ENCODE data around the gene GIGYF2. TPM values are rescaled to one million over a fixed set of nuclear protein-coding genes. Genes with fewer than 3 reads are reported as not detected.

Gene GIGYF2
- total RNA-seq, 1 experiment from 2014 or later, result 55.3 TPM

DNA sequence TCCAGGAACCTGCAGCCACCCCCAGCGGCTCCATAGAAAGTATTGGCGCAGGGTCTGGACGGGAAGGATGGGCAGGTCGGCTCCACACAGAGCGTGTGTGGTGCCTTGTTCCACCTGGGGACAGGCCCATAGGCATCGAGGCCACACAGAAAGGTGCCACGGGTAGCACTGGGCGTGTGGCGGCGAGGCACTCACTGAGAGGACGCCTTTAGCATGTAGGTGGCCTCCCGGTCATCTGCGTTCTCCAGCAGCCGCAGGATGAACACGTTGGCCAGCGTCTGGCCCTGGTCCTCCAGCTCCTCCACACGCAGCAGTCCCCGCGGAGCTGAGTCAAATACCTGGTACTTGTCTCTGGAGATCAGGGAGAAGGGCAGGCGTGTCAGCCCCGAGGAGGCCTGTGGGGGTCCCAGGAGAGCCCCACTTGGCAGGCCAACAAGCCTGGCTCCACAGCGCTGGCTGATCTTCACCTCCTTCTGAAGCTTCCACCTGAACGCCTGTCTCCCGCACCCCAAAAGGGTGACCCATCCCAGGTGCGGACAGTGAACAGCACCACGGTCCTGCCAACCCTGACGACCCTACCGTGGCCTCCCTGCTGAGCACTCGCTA lies 186.1 kb downstream of the GIGYF2 start:
- Histone ChIP-seq H3K9ac (ENCODE audit: extremely low read depth, insufficient read length, low read length) (no peak overlapping the region), H3T11ph (ENCODE audit: low read length) (no peak overlapping the region), H2AFZ (ENCODE audit: low read length) (no peak overlapping the region), H2BK120ac (ENCODE audit: low read depth, low read length, poor library complexity, severe bottlenecking) (no peak overlapping the region), H3K79me1 (ENCODE audit: insufficient read depth, low read depth, low read length, poor library complexity, severe bottlenecking) (no peaks in the 10 kb centered on the region), H4K8ac (replicated peaks; ENCODE audit: insufficient read length, low read depth, low read length) (no peak overlapping the region), H3K4me1 (ENCODE audit: insufficient read depth, low read length) (no peaks in the 10 kb centered on the region), H3K79me2 (ENCODE audit: insufficient read depth, low read length) (no peaks in the 10 kb centered on the region), H2BK12ac (ENCODE audit: insufficient read length, low read depth, low read length) (no peak overlapping the region), H3K27ac (ENCODE audit: insufficient read length, low read depth, low read length) (no peak overlapping the region), H2AK5ac (ENCODE audit: insufficient read length, low read length) (no peak overlapping the region), H3K23ac (ENCODE audit: insufficient read length, low read depth, low read length) (no peak overlapping the region), H3K14ac (ENCODE audit: insufficient read depth, low read length) (no peak overlapping the region), H3K4ac (ENCODE audit: low read depth, low read length) (no peak overlapping the region), H3K27me3 (ENCODE audit: insufficient read depth, low read length) (no peaks in the 10 kb centered on the region), H3K4me2 (ENCODE audit: insufficient read depth, insufficient read length, low read length) (no peak overlapping the region), H3K9me3 (ENCODE audit: control insufficient read depth, low read depth, low read length) (no peaks in the 10 kb centered on the region), H3K18ac (ENCODE audit: insufficient read length, low read depth, low read length) (no peak overlapping the region), H2BK5ac (ENCODE audit: insufficient read length, low read length) (no peak overlapping the region), H4K20me1 (ENCODE audit: control insufficient read depth, insufficient read depth, insufficient read length) (no peaks in the 10 kb centered on the region), H4K5ac (ENCODE audit: insufficient read length, low read depth, low read length) (no peak overlapping the region), H3K23me2 (ENCODE audit: insufficient read length, low read depth, low read length, poor library complexity, severe bottlenecking) (no peaks in the 10 kb centered on the region), H2BK20ac (ENCODE audit: low read depth, low read length, poor library complexity, severe bottlenecking) (no peak overlapping the region), H3K56ac (ENCODE audit: insufficient read length, low read depth, low read length) (no peak overlapping the region), H2BK15ac (ENCODE audit: low read depth, low read length) (no peak overlapping the region), H4K91ac (ENCODE audit: insufficient read length, low read depth, low read length) (no peak overlapping the region)
- no peak overlapping the region; a peak in 1 of 7 replicates for H3K27ac Mint-ChIP-seq
- H3K4me1 Mint-ChIP-seq, result peaks cover 4 to 7% of the 10 kb centered on the region in 2 experiments
- peaks cover 0 to 2% of the 10 kb centered on the region in 2 experiments; a peak in 2 of 5 replicates for H3K9me3 Mint-ChIP-seq
- TF ChIP-seq, protein P1, sequence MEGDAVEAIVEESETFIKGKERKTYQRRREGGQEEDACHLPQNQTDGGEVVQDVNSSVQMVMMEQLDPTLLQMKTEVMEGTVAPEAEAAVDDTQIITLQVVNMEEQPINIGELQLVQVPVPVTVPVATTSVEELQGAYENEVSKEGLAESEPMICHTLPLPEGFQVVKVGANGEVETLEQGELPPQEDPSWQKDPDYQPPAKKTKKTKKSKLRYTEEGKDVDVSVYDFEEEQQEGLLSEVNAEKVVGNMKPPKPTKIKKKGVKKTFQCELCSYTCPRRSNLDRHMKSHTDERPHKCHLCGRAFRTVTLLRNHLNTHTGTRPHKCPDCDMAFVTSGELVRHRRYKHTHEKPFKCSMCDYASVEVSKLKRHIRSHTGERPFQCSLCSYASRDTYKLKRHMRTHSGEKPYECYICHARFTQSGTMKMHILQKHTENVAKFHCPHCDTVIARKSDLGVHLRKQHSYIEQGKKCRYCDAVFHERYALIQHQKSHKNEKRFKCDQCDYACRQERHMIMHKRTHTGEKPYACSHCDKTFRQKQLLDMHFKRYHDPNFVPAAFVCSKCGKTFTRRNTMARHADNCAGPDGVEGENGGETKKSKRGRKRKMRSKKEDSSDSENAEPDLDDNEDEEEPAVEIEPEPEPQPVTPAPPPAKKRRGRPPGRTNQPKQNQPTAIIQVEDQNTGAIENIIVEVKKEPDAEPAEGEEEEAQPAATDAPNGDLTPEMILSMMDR (conservative IDR thresholded peaks at IDR 0.05), result no peak
- H3K4me3 Mint-ChIP-seq, result no peak overlapping the region
- H3K36me3 Mint-ChIP-seq (ENCODE audit: insufficient read depth in 1 of 3, low read depth in 3 of 3), result no peaks in the 10 kb centered on the region; a peak in 1 of 7 replicates
- DNase-seq, result no peak
- H3K27me3 Mint-ChIP-seq (ENCODE audit: low read depth), result peaks cover 12% of the 10 kb centered on the region
- no CpG with 5 or more reads among the region's 29 CpGs for WGBS (ENCODE audit: extremely low coverage, insufficient read length, low lambda C conversion rate)

Measured in H9 (cell line).